IPS-15b (cell line): Measurements from ENCODE around the gene COL27A1.

Experiments
- H3K27me3 ChIP-seq: one replicate; pipeline ENCODE4 v1.6.1; 2013; ENCODE audit warnings: low read length; ENCODE audit not compliant: control insufficient read depth, insufficient read depth
- H3K36me3 ChIP-seq: one replicate; pipeline ENCODE4 v1.6.1; 2013; ENCODE audit warnings: low read length; ENCODE audit not compliant: control insufficient read depth, insufficient read depth
- H3K4me1 ChIP-seq: one replicate; pipeline ENCODE4 v1.6.1; 2013; ENCODE audit warnings: mild to moderate bottlenecking, low read length; ENCODE audit not compliant: control insufficient read depth, insufficient read depth
- H3K4me3 ChIP-seq: one replicate; pipeline ENCODE4 v1.5.1; 2013; ENCODE audit warnings: low read depth, low read length
- H3K9ac ChIP-seq: one replicate; pipeline ENCODE4 v1.6.1; 2013; ENCODE audit warnings: low read depth, mild to moderate bottlenecking, low read length
- H3K9me3 ChIP-seq: one replicate; pipeline ENCODE4 v1.6.1; 2013; ENCODE audit warnings: mild to moderate bottlenecking, low read length; ENCODE audit not compliant: control insufficient read depth, insufficient read depth

Gene COL27A1

GRCh38 chr9:114303571-114303970 lies 148.2 kb downstream of the COL27A1 start:
- H3K36me3 ChIP-seq, result peaks cover 10% of the 10 kb centered on the region
- no peaks in the 10 kb centered on the region for H3K9me3 ChIP-seq
- H3K9ac ChIP-seq, result no peak overlapping the region
- H3K27me3 ChIP-seq, result no peaks in the 10 kb centered on the region
- H3K4me3 ChIP-seq, result no peak overlapping the region
- no peaks in the 10 kb centered on the region for H3K4me1 ChIP-seq

GRCh38 chr9:114303977-114304376 lies 148.6 kb downstream of the COL27A1 start:
- H3K9ac ChIP-seq, result no peak overlapping the region
- no peaks in the 10 kb centered on the region for H3K27me3 ChIP-seq
- no peaks in the 10 kb centered on the region for H3K9me3 ChIP-seq
- no peaks in the 10 kb centered on the region for H3K4me1 ChIP-seq
- H3K4me3 ChIP-seq, result no peak overlapping the region
- peaks cover 10% of the 10 kb centered on the region for H3K36me3 ChIP-seq

GRCh38 chr9:114304416-114305188 lies 149.3 kb downstream of the COL27A1 start:
- Histone ChIP-seq H3K9me3 (no peaks in the 10 kb centered on the region), H3K36me3 (peaks cover 10% of the 10 kb centered on the region)

GRCh38 chr9:114307899-114308267 lies 152.5 kb downstream of the COL27A1 start:
- no peaks in the 10 kb centered on the region for H3K4me1 ChIP-seq
- H3K36me3 ChIP-seq, result peaks cover 8% of the 10 kb centered on the region
- no peak overlapping the region for H3K9ac ChIP-seq
- H3K9me3 ChIP-seq, result no peaks in the 10 kb centered on the region
- H3K4me3 ChIP-seq, result no peak overlapping the region
- H3K27me3 ChIP-seq, result no peaks in the 10 kb centered on the region

More at GRCh38 chr9:114304416-114305188, 149.3 kb downstream of the COL27A1 start:
- no peaks in the 10 kb centered on the region for H3K4me1 ChIP-seq
- no peaks in the 10 kb centered on the region for H3K27me3 ChIP-seq
- no peak overlapping the region for H3K4me3 ChIP-seq
- no peak overlapping the region for H3K9ac ChIP-seq

GRCh38 chr9:114308361-114308950 lies 153.1 kb downstream of the COL27A1 start:
- no peaks in the 10 kb centered on the region for H3K27me3 ChIP-seq
- H3K9ac ChIP-seq, result no peak overlapping the region
- H3K9me3 ChIP-seq, result no peaks in the 10 kb centered on the region
- peaks cover 8% of the 10 kb centered on the region for H3K36me3 ChIP-seq
- H3K4me1 ChIP-seq, result no peaks in the 10 kb centered on the region
- no peak overlapping the region for H3K4me3 ChIP-seq

GRCh38 chr9:114309096-114309495 lies 153.8 kb downstream of the COL27A1 start:
- no peaks in the 10 kb centered on the region for H3K27me3 ChIP-seq
- peaks cover 8% of the 10 kb centered on the region for H3K36me3 ChIP-seq
- no peak overlapping the region for H3K4me3 ChIP-seq
- no peaks in the 10 kb centered on the region for H3K9me3 ChIP-seq
- H3K4me1 ChIP-seq, result no peaks in the 10 kb centered on the region
- no peak overlapping the region for H3K9ac ChIP-seq

- H3K9ac ChIP-seq, result no peak overlapping the region
- no peaks in the 10 kb centered on the region for H3K27me3 ChIP-seq
- no peak overlapping the region for H3K4me3 ChIP-seq
- no peaks in the 10 kb centered on the region for H3K9me3 ChIP-seq
- H3K36me3 ChIP-seq, result peaks cover 6% of the 10 kb centered on the region
- H3K4me1 ChIP-seq, result no peaks in the 10 kb centered on the region
Measured at GRCh38 chr9:114310471-114311450, 155.4 kb downstream of the COL27A1 start.

- H3K36me3 ChIP-seq, result peaks cover 6% of the 10 kb centered on the region
- H3K9me3 ChIP-seq, result no peaks in the 10 kb centered on the region
- H3K4me1 ChIP-seq, result no peaks in the 10 kb centered on the region
- H3K4me3 ChIP-seq, result no peak overlapping the region
- no peaks in the 10 kb centered on the region for H3K27me3 ChIP-seq
- H3K9ac ChIP-seq, result no peak overlapping the region
Measured at GRCh38 chr9:114311571-114312512, 156.5 kb downstream of the COL27A1 start.

- Histone ChIP-seq H3K27me3 (no peaks in the 10 kb centered on the region), H3K4me3 (no peak overlapping the region), H3K4me1 (no peaks in the 10 kb centered on the region), H3K9me3 (no peaks in the 10 kb centered on the region), H3K9ac (no peak overlapping the region), H3K36me3 (peaks cover 6% of the 10 kb centered on the region)
Measured at GRCh38 chr9:114312513-114312875, 157.2 kb downstream of the COL27A1 start.

- H3K9me3 ChIP-seq, result no peaks in the 10 kb centered on the region
- no peak overlapping the region for H3K4me3 ChIP-seq
- no peaks in the 10 kb centered on the region for H3K4me1 ChIP-seq
- H3K9ac ChIP-seq, result no peak overlapping the region
- no peaks in the 10 kb centered on the region for H3K27me3 ChIP-seq
- H3K36me3 ChIP-seq, result peaks cover 6% of the 10 kb centered on the region
Measured at GRCh38 chr9:114313186-114313585, 157.8 kb downstream of the COL27A1 start.
